ENCODE data around the gene NUCKS1.
"Not testable (repeated sequence)": the region's sequence is repeated elsewhere in the genome, so short reads cannot be mapped to it uniquely, and the experiment has no call there.

Gene NUCKS1

DNA sequence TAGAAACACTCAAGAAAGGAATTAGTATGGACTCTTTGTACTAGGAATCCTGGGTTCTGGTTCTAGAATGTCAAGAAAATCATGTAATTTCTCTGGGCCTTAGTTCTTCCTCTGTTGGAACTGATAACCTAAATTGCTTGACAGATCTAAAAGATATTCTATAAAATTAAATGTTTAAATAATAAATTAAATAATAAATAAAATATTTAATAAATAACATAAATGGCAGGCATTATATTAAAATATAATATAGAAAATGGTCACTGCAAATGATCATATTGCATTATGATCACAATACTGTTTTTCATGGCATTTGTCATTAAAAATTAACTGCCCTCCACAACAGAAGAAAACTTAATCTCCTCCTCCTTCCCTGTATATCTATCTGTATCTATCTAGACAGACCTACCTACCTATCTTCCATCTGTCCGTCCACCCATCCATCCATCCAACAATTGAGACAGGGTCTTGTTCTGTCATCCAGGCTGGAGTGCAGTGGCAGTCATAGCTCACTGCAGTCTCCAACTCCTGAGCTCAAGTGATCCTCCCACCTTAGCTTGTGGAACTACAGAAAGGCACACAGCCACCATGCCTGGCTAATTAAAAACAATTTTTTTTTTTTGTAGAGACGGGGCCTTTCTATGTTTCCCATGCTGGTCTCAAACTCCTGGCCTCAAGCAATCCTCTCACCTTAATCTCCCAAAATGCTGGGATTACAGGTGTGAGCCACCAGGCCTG lies 16.4 kb downstream of the NUCKS1 start:
- DNase-seq (ENCODE audit: low read depth in 3 of 3, low spot score in 1 of 3): no peak

DNA sequence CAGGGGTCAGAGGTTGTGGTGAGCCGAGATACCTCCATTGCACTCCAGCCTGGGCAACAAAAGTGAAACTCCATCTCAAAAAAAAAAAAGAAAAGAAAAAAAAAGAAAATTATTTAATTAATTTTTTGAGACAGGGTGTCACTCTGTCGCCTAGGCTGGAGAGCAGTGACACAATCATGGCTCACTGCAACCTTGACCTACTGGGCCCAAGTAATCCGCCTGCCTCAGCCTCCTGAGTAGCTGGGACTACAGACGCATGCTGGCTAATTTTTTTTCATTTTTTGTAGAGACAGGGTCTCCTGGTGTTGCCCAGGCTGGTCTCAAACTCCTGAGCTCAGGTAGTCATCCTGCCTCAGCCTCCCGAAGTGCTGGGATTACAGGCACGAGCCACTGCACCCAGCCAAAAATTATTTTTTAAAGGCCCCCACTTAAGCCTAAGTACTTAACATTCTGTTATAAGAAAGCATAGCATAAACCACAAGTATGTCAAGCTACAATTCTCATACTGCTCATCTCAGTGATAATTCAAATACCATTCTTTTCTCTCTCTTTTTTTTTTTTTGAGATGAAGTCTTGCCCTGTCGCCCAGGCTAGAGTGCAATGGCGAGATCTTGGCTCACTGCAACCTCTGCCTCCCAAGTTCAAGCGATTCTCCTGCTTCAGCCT lies 19.9 kb downstream of the NUCKS1 start:
- DNase-seq (ENCODE audit: low read depth in 3 of 3, low spot score in 1 of 3): no peak

DNA sequence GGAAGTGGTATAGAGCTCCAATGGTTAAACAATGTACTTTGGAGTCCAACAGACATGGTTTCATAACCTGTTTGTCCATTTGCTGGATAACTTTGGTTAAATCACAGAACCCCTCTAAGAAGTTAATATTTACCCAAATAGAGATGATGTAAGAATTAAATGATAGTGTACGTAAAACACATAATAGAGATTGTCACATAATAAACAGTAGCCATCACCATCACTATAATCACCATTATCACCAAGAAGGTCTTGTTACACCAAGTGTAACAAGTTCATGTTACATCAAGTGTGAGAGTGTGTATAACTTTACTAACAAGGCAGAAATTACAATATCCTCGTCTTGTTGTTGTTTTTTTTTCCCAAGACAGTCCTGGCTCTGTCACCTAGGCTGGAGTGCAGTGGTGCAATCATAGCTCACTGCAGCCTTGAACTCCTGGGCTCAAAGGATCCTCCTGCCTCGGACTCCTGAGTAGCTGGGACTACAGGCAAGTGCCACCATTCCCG lies 23.3 kb downstream of the NUCKS1 start:
- DNase-seq (ENCODE audit: low read depth in 3 of 3, low spot score in 1 of 3): no peak

DNA sequence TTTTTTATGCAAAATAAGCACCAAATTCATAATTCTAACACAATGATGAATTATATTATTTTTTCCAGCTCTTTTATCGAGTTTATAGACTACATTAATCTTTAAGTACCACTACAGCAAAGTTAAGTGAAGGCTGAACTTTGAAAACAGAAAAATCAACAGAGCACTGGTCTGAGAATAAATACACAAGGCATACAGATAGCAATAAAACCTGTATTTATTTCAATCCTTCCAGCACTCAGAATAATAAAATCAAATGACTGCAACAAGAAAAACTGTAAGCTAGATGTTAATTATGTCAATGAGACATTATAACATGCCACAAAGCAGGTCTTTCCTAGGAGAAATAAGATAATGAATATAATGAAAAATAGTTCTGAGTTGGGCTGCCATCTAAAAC lies 24.5 kb downstream of the NUCKS1 start:
- DNase-seq (ENCODE audit: low read depth in 3 of 3, low spot score in 1 of 3): no peak

DNA sequence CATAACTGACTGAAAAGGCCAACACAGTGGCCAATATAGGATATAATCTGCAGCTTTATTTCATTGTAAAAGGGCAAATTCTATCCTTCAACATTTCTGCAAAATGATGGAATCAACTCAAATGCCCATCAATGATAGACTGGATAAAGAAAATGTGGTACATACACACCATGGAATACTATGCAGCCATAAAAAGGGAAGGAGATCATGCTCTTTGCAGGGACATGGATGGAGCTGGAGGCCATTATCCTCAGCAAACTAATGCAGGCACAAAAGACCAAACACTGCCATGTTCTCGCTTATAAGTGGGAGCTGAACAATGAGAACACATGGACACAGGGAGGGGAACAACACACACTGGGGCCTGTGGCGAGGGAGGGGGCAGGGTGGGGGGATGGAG lies 29.2 kb downstream of the NUCKS1 start:
- DNase-seq (ENCODE audit: low read depth in 3 of 3, low spot score in 1 of 3): not testable (repeated sequence)

DNA sequence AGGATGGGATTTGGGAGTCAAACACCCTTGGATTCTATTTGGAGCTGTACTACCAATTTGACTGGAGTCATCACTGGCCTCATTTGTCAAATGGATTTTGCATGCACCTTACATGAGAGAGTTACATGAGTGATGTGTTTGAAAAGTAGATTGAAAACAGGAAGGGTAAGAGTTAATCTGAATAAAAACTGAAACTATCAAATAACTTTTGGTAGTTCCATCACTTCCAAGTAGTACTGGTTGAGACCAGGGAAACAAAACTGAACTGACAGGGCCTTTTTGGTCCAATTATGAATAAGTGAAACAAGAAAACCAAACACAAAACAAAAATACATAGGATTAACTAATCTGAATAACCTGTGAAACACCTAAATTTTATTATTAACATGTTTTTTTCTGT lies 30.2 kb downstream of the NUCKS1 start:
- DNase-seq (ENCODE audit: low read depth in 3 of 3, low spot score in 1 of 3): no peak

DNA sequence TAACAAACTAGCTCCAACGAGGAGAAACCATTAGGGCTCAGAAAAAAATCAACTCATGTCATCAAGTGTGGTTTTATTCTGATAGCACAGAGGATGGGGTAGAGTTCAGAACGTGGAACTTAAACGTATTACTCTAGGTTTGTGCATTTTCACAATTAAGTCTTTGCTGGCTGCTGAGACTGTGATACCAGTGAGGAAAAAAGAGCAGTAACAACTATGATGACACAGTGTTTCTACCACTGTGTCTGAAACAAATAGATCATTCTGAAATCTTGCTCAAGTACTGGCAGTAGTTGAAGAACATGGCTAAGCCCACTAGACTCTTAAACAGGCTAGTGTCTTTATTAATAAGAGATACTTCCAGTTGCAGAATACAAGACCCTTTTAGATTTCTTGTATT lies 31.0 kb downstream of the NUCKS1 start:
- DNase-seq (ENCODE audit: low read depth in 3 of 3, low spot score in 1 of 3): no peak

DNA sequence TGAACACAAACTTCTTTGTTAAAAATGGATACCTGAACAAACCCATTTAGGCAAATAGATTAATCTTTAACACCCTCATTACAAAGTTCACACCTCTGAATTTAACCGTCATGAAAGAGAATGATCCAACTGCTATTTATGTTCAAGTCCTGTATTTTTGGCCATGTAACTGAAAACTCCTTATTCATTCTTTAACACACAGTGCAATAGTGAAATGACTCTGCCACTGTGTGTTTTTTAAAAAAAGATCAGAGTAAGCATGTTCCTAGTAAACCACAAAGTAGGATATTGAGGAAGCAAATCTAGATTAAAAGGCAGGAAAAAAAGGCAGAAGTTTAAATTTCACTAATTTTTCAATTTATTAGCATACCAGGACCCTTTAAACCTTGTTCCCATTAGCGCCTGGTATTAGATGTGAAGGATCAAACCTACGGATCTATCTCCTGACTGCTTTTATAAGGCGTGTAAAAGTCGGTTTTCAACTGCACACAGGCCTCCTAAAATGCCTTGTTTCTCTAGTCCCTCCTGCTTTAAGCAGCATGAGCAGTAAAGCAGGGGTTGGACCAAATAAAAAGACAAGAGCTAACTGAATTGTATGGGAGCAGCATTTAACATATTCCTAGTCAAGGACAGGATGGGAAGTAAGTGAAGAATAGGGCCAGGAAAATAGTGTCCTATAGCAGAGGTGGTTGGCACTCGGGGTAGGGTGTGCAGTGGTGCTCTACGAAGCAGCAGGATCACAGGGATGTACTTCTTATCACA lies 33.4 kb downstream of the NUCKS1 start:
- DNase-seq (ENCODE audit: low read depth in 3 of 3, low spot score in 1 of 3): no peak

DNA sequence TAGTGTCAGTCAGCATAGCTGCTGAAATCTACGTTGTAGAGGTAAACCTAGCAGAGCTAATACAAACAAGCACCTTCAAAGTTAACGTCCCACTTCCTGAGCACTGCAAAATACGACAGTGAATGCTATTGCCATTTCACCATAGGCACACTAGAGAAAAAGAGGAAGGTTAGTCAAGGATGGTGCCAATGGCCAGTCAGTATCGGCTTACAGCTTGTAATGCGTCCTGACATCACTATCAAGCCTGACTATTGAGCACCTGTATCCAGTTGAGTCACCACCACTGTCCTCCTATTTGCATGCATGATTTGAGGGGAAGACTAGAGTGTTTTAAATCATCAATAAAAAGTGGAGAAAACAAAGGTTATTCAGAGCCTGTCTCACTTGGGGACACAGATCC lies 34.4 kb downstream of the NUCKS1 start:
- DNase-seq (ENCODE audit: low read depth in 3 of 3, low spot score in 1 of 3): no peak

DNA sequence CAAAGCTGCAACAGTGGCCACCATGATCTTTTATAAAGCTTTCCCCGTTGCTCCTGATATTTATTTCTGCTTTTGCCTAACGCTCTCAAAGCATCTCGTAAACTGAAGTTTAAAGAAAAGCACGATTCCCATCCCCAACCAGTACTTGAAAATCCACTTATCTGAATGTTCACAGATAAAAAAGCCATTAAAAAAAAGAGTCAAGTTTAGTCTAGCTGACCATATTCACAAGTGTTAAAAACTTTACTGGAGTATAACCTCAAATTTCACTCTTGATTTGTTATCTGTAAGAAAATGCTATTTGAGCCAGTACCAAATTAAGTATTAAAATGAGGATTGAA lies 35.1 kb downstream of the NUCKS1 start:
- no peak for DNase-seq (ENCODE audit: low read depth in 3 of 3, low spot score in 1 of 3)

DNA sequence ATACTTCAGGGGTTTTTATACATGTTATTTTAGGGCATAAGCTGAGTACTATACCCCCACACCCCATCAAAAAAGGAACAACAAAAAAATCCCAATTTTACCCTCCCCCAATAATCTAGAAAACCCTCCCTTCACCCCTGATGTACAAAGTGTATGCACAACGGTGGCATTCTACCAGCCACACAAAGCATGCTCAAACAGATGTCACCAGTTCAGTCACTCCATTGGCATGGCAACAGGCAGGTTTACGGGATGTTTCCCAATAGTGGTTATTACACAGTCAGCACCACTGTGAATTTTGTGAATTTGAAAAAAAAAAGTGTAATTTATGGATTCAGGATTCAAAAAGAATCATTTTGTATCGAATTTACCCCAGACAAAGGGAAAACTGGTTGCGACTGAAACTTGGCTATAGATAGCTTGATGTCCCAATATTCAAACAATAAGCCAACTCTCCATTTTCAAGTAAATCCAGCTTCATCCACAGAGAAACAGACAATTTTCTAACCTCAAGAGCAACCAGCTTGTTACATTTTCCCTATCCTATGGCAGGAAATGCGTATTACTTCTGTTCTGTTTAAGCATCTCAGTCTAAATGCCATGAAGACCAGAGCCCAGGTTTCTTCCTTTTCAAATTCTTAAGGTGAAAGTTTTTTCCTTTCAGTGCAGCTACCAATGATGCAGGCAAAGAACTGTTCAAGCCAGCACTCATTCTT lies 35.6 kb downstream of the NUCKS1 start:
- no peak for DNase-seq (ENCODE audit: low read depth in 3 of 3, low spot score in 1 of 3)

DNA sequence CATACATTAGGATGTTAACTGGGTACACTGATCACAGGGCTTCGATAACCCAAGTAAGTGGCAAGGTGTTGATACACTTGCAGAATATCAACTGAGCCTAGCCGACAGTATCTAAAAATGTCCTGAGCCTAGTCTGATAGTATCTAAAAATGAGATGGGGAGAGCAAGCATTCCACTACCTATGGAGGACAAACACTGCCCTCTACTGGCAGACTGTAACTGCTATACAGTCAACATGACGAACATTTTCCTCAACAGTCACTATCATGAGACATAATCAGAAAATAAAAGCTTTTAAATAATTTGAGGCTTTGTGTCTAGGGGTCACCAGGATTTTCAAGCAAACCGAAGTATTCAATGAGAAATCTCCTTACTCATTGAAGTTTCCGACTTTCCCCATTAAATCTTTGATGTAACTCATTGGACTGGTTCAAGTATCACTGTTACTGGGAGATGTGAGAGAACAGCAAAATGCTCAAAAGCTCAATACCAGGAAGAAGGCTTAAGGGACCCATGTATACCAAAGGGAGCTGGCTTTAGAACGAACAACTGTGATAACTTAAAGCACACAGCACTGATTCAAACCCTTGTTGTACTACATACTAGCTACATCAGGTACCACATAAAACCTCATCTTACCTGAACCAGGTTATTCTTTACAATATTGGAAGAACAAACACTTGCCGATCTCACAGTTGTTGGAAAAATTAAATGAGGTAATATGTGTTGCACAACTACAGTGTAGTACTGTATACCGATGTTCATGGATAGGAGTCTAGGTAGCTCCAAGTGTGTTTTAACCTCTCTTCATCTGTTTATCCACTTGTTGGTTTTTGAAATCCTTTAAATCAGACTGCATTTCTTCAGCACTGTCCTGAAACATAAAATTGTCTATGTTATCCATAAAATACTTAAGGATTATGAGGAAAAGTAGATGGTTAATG lies 38.6 kb downstream of the NUCKS1 start:
- peak in 2 of 3 donors; percentile 36 to 42 for DNase-seq (ENCODE audit: low read depth in 3 of 3, low spot score in 1 of 3)

DNA sequence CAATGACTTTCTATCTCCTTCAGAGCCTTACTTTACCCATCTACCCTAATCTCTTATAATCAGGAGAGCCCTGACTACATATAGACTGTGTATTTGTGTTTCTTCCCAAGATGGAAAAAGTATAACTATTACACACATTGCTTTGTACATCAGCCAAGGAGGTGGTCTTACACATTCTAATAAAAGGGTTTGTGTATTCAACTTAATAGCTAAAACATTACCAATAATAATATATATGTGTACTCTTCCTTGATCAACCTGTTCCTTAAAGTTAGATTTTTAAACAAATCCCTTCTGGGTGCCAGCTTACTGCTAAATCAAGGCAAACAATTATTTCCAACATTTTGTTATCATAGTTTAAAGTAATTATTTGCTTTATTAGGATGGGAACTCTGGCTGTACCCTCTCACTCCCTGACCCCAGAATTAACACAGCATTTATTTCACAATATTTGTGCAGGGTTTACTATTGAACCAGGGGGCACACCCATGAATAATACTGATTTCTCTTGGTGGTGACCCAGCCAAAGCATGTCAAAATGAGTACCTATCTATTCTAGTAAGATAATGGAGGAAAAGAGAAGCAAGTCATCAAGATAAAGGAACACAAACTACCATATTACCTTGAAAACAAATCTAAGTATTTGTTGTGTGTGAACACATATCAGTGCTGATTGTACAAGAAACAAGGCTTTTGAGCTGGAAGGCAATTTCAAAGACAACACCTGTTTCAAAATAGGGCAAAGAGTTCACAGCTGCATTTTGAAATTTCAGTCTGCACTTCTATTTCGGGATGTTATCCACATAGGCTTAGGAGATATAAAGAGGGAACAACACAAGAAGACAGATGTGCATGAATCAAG lies 39.5 kb downstream of the NUCKS1 start:
- DNase-seq (ENCODE audit: low read depth in 3 of 3, low spot score in 1 of 3): no peak

DNA sequence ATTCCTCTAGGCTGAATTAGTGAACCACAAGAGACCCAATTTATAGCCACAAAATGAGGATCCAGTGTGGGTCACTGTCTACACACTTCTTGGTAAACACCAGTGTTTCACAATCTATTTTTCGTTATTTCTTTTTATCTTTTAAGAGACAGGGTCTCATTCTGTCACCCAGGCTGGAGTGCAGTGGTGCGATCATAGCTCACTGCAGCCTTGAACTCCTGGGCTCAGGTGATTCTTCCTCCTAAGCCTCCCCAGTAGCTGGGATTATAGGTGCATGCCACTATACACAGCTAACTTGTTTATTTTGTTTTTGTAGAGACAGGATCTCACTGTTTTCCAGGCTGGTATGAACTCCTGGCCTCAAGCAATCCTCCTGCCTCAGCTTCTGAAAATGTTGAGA lies 40.3 kb downstream of the NUCKS1 start:
- no peak for DNase-seq (ENCODE audit: low read depth in 3 of 3, low spot score in 1 of 3)

DNA sequence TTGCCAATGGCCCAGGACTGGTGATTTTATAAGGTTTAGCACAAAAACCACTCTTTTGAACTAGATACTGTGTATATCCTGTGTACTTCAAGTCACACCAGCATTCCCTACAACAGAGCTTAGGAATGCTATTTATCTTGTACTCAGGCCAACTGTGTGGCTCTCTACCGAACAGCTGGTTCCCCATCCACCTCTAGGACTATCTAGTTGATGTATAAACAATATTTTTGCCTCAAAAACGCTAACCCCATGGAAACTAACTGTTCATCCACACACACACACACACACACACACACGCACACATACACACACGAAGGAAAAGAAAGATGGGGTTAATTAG lies 41.0 kb downstream of the NUCKS1 start:
- no peak for DNase-seq (ENCODE audit: low read depth in 3 of 3, low spot score in 1 of 3)

DNA sequence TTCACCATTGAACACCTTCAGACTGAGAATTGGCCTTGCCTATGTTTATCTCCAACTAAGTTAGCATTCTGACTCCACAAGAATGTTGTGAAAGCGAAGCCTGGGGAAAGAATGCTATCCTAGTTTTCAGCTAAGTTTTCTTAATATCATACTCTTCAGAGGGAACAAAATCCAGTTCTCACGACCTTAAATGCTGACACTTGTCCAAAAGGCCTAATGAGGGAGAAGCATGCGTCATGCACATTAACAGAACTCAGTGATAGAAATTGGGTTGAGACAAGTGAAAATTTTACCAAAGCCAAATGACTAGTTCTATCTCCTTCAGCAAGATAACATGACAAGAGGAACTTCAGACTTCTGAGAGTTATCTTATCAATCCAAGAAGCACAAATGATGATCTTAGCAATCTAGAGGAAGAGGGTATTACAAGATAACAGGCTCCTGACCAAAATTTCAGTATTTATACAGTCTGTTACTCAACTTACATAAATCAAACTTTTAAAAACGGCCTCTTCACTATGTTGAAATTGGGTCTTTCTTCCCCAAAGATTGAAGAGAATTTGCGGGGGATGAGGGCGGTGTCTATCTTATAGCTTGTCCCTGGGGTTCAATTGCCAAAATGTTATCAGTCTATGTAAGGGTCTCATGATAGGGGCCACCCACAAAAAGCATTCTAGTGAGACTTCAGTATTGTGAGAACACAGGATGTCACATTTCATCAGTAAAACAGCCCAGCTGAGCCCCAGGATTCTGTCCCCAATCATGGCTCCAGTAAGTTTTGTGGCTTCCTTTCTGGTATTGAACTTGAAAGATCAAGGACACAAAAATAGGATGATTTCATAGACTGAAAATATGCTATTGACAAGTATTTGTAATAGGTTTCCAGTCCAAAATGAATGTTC lies 43.1 kb downstream of the NUCKS1 start:
- DNase-seq (ENCODE audit: low read depth in 3 of 3, low spot score in 1 of 3): no peak

DNA sequence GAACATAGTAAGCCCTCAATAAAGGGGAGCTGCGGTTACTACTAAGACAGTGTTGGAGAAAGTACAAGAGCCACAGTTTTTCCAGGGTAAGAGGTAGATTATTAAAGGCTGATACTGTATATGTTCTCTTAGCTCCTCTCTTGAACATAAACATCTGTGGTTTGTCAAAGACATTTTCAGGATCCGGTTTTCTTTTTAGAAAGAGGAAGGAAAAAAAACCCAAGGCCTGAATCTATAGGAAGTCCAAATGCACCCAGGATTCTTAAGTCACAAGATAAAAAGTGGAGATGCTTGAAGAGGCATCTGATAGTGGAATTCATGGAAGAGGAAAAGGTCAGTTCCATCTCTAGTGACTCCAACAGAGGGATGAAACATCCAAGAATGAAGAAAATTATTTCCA lies 45.1 kb downstream of the NUCKS1 start:
- no peak for DNase-seq (ENCODE audit: low read depth in 3 of 3, low spot score in 1 of 3)

DNA sequence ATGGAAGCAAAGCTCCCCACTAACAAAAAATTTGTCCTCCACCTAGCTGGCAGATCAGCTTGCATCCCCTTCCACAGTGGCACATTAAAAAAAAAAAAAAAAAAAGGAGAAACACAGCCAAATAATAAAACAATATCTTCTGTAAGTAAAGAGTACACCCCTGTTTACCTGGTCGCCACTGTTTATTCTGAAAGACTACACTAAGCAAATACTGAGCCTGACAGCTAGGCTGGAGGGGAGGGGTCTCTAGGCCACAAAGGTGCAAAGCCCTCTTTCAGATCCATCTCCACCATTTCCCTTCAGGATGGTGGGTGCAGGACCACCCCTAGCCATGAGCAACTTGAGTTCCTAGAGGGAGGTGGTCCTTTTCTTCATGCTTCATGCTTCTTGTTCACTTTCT lies 46.9 kb downstream of the NUCKS1 start:
- no peak for DNase-seq (ENCODE audit: low read depth in 3 of 3, low spot score in 1 of 3)

DNA sequence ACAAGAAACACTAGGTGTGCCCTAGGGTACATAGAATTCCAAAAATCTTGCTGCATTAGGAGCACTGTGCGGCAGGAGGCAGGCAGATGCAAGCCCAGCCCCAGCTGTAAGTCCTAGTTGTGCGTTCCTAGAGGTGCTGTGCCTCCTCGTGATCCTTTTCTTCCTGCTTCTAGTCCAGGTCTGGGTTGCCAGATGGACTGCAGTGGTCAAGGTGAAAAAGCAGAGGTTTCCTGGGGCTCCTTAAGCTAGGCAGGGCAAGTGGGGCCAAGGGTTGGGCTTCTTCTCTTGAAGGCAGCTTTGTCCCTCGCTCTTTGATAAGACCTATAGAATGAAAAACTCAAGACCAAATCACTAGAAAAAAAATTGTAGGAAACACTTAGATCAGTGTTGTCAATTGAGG lies 48.1 kb downstream of the NUCKS1 start:
- DNase-seq (ENCODE audit: low read depth in 3 of 3, low spot score in 1 of 3): no peak
